ENCODE measurements around the gene SPIRE1.

SPIRE1 gene

GRCh38 chr18:12433829-12434540, 223.9 kb downstream of the SPIRE1 start (continued):
- no peak for TF ChIP-seq ISL1 (CRISPR knock-in tag; IDR thresholded peaks at IDR 0.05)

- TF ChIP-seq ZFP30 (CRISPR knock-in tag; IDR thresholded peaks at IDR 0.05) (no peak), ZNF8 (CRISPR knock-in tag; IDR thresholded peaks at IDR 0.05) (no peak), PPARA (CRISPR knock-in tag; IDR thresholded peaks at IDR 0.05; ENCODE audit: borderline replicate concordance) (no peak), CREB5 (CRISPR knock-in tag; IDR thresholded peaks at IDR 0.05; ENCODE audit: low read depth) (no peak), TCF4 (CRISPR knock-in tag; IDR thresholded peaks at IDR 0.05; ENCODE audit: borderline replicate concordance) (no peak)
- ATAC-seq, result no peak
Measured at GRCh38 chr18:12432881-12433280, 225.0 kb downstream of the SPIRE1 start.

- no peak for ATAC-seq
- no peak for TF ChIP-seq CREB5 (CRISPR knock-in tag; IDR thresholded peaks at IDR 0.05; ENCODE audit: low read depth)
- TF ChIP-seq TOX (CRISPR knock-in tag; IDR thresholded peaks at IDR 0.05; ENCODE audit: borderline replicate concordance), result no peak
- no peak for TF ChIP-seq ZFP30 (CRISPR knock-in tag; IDR thresholded peaks at IDR 0.05)
- no peak for TF ChIP-seq ZNF565 (CRISPR knock-in tag; conservative IDR thresholded peaks at IDR 0.05; ENCODE audit: low read depth)
- TF ChIP-seq ARNTL (CRISPR knock-in tag; IDR thresholded peaks at IDR 0.05; ENCODE audit: borderline replicate concordance, low read depth), result no peak
- TF ChIP-seq RARB (CRISPR knock-in tag; IDR thresholded peaks at IDR 0.05), result no peak
- TF ChIP-seq TCF4 (CRISPR knock-in tag; IDR thresholded peaks at IDR 0.05; ENCODE audit: borderline replicate concordance), result no peak
- no peak for TF ChIP-seq BACH2 (CRISPR knock-in tag; IDR thresholded peaks at IDR 0.05; ENCODE audit: borderline replicate concordance)
- TF ChIP-seq ZFP3 (CRISPR knock-in tag; IDR thresholded peaks at IDR 0.05), result no peak
- TF ChIP-seq OSR1 (CRISPR knock-in tag; IDR thresholded peaks at IDR 0.05), result no peak
- TF ChIP-seq POU6F1 (CRISPR knock-in tag; IDR thresholded peaks at IDR 0.05; ENCODE audit: borderline replicate concordance, low read depth), result no peak
- TF ChIP-seq GLIS3 (CRISPR knock-in tag; IDR thresholded peaks at IDR 0.05), result no peak
- no peak for TF ChIP-seq ESRRG (CRISPR knock-in tag; IDR thresholded peaks at IDR 0.05)
Measured at GRCh38 chr18:12432196-12432595, 225.7 kb downstream of the SPIRE1 start.

- ATAC-seq, result no peak
- no peak for TF ChIP-seq ESRRG (CRISPR knock-in tag; IDR thresholded peaks at IDR 0.05)
Measured at GRCh38 chr18:12431561-12431960, 226.3 kb downstream of the SPIRE1 start.

GRCh38 chr18:12430137-12430990, 227.5 kb downstream of the SPIRE1 start:
- ATAC-seq, result no peak
- TF ChIP-seq PPARA (CRISPR knock-in tag; IDR thresholded peaks at IDR 0.05; ENCODE audit: borderline replicate concordance), result no peak
- no peak for TF ChIP-seq ARNTL (CRISPR knock-in tag; IDR thresholded peaks at IDR 0.05; ENCODE audit: borderline replicate concordance, low read depth)
- TF ChIP-seq TOX (CRISPR knock-in tag; IDR thresholded peaks at IDR 0.05; ENCODE audit: borderline replicate concordance), result no peak
- no peak for TF ChIP-seq CSRNP3 (CRISPR knock-in tag; IDR thresholded peaks at IDR 0.05)
- no peak for TF ChIP-seq CSDC2 (CRISPR knock-in tag; IDR thresholded peaks at IDR 0.05)
- no peak for TF ChIP-seq ISL1 (CRISPR knock-in tag; IDR thresholded peaks at IDR 0.05)
- no peak for TF ChIP-seq OSR1 (CRISPR knock-in tag; IDR thresholded peaks at IDR 0.05)
- TF ChIP-seq BACH2 (CRISPR knock-in tag; IDR thresholded peaks at IDR 0.05; ENCODE audit: borderline replicate concordance), result no peak
- no peak for TF ChIP-seq TCF4 (CRISPR knock-in tag; IDR thresholded peaks at IDR 0.05; ENCODE audit: borderline replicate concordance)
- TF ChIP-seq SNAI2 (CRISPR knock-in tag; IDR thresholded peaks at IDR 0.05), result no peak
- no peak for TF ChIP-seq ZC3H10 (CRISPR knock-in tag; IDR thresholded peaks at IDR 0.05)
- TF ChIP-seq GLIS3 (CRISPR knock-in tag; IDR thresholded peaks at IDR 0.05), result no peak
- TF ChIP-seq RARB (CRISPR knock-in tag; IDR thresholded peaks at IDR 0.05), result no peak
- TF ChIP-seq ZFP30 (CRISPR knock-in tag; IDR thresholded peaks at IDR 0.05), result no peak
